GM10266 (cell line): Measurements from ENCODE around the gene CDON.

Experiments used
- DNase-seq: peaks from one replicate; pipeline ENCODE4 v3.0.0; 2012; ENCODE audit errors: extremely low spot score
- CTCF ChIP-seq: IDR thresholded peaks from 2 replicates; pipeline ENCODE4 v1.5.1; 2012; ENCODE audit warnings: mild to moderate bottlenecking, low read depth; ENCODE audit not compliant: control insufficient read depth, insufficient read depth; ENCODE audit errors: missing control alignments

The CDON gene

GRCh38 chr11:125952973-125953372 lies 109.7 kb downstream of the CDON start:
- DNase-seq = no peak
- no peak for TF ChIP-seq CTCF

GRCh38 chr11:125952559-125952958 lies 110.1 kb downstream of the CDON start:
- TF ChIP-seq CTCF = no peak
- DNase-seq = no peak

- DNase-seq = no peak
- TF ChIP-seq CTCF = no peak
These were observed 110.9 kb downstream of the CDON start for GRCh38 chr11:125951731-125952130.

- DNase-seq = no peak
- TF ChIP-seq CTCF = no peak
These were observed 111.7 kb downstream of the CDON start for GRCh38 chr11:125950696-125951651.

- no peak for DNase-seq
- TF ChIP-seq CTCF = no peak
These were observed 112.5 kb downstream of the CDON start for GRCh38 chr11:125950178-125950490.

GRCh38 chr11:125949271-125950177 lies 113.1 kb downstream of the CDON start:
- DNase-seq = no peak
- no peak for TF ChIP-seq CTCF
